ENCODE results near the gene MRPS24. TPM values are rescaled to one million over a fixed set of nuclear protein-coding genes. Genes with fewer than 3 reads are reported as not detected.

The MRPS24 gene
- total RNA-seq, 2 experiments from 2014 or later: 121 to 149 TPM

GRCh38 chr7:43895847-43896415, 26.6 kb upstream of the MRPS24 start:
- Mint-ChIP-seq H3K4me3 (no peak overlapping the region), H3K27me3 (no peaks in the 10 kb centered on the region), H3K36me3 (ENCODE audit: low read depth) (peaks cover 14% of the 10 kb centered on the region), H3K27ac (no peak overlapping the region), H3K4me1 (peaks cover 29% of the 10 kb centered on the region), H3K9me3 (ENCODE audit: low read depth) (peaks cover 2% of the 10 kb centered on the region)
- DNase-seq: no peak
- intact Hi-C loops (cut with DNase I, micrococcal nuclease): no loop called here
- no peak for ATAC-seq
- POLR2A ChIA-PET: no interaction called here
- CTCF ChIA-PET: no interaction called here

DNA sequence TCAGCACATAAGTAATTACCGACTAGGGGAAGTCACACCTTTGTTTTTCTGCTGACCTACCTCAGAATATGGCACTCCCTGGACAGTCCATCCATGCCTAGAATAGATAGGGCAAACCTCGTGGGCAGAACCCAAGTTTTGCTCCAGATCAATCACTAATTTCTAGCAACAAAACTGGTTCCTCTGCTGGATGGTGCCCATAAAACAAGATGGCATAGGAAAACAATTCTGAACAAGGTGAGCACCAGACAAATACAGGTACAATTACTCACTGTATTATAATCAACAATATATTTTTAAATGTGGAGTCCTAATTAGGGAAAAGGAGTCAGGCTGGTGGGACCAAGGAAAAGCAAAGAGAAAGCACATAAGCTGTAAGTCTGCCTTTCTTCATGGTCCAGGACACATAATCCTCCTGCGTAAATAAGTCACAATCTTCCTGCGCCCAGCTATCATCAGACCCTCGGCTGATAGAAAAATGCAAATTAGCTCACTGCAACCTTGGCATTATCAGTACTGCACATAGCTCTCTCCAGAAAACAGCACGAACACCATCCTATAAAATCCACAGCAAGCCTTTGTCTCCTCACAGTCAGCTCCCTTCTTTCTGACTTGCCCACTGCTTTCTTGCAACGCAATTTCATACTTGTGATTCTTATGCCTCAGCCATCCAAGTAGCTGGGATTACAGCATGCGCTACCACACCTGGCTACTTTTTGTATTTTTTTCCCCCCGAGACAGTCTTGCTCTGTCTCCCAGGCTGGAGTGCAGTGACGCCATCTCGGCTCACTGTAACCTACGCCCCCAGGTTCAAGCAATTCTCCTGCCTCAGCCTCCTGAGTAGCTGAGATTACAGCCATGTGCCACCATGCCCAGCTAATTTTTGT, 22.0 kb upstream of the MRPS24 start:
- H3K4me1 Mint-ChIP-seq: peaks cover 48% of the 10 kb centered on the region
- H3K4me3 Mint-ChIP-seq: no peak overlapping the region
- no peak for ATAC-seq
- no peak for DNase-seq
- peak overlapping the region; percentile 23 for H3K27ac Mint-ChIP-seq
- H3K9me3 Mint-ChIP-seq (ENCODE audit: low read depth): peaks cover 2% of the 10 kb centered on the region
- intact Hi-C loops (cut with DNase I, micrococcal nuclease): no loop called here
- ChIA-PET POLR2A (interaction anchor here (0.5 kb wide), 1 partner anchor 142 kb away, joined by 3 read pairs; no protein-coding TSS in a partner anchor), CTCF (interaction anchor here (0.6 to 1.5 kb wide), 5 partner anchors 10 to 1256 kb away, joined by 3 to 4 read pairs (median 4); no protein-coding TSS in a partner anchor)
- H3K36me3 Mint-ChIP-seq (ENCODE audit: low read depth): peaks cover 14% of the 10 kb centered on the region
- H3K27me3 Mint-ChIP-seq: no peaks in the 10 kb centered on the region

- no peak overlapping the region for H3K27ac Mint-ChIP-seq
- peaks cover 47% of the 10 kb centered on the region for H3K4me1 Mint-ChIP-seq
- POLR2A ChIA-PET: no interaction called here
- no peaks in the 10 kb centered on the region for H3K9me3 Mint-ChIP-seq (ENCODE audit: low read depth)
- H3K36me3 Mint-ChIP-seq (ENCODE audit: low read depth): peaks cover 8% of the 10 kb centered on the region
- no peak overlapping the region for H3K4me3 Mint-ChIP-seq
- ATAC-seq: no peak
- intact Hi-C loops (cut with DNase I, micrococcal nuclease): no loop called here
- CTCF ChIA-PET: interaction anchor here (0.6 to 1.5 kb wide), 3 partner anchors 11 to 1257 kb away, joined by 3 to 4 read pairs (median 3); no protein-coding TSS in a partner anchor
- no peak for DNase-seq
- H3K27me3 Mint-ChIP-seq: no peaks in the 10 kb centered on the region
These were observed 21.2 kb upstream of the MRPS24 start for GRCh38 chr7:43890468-43890867.

DNA sequence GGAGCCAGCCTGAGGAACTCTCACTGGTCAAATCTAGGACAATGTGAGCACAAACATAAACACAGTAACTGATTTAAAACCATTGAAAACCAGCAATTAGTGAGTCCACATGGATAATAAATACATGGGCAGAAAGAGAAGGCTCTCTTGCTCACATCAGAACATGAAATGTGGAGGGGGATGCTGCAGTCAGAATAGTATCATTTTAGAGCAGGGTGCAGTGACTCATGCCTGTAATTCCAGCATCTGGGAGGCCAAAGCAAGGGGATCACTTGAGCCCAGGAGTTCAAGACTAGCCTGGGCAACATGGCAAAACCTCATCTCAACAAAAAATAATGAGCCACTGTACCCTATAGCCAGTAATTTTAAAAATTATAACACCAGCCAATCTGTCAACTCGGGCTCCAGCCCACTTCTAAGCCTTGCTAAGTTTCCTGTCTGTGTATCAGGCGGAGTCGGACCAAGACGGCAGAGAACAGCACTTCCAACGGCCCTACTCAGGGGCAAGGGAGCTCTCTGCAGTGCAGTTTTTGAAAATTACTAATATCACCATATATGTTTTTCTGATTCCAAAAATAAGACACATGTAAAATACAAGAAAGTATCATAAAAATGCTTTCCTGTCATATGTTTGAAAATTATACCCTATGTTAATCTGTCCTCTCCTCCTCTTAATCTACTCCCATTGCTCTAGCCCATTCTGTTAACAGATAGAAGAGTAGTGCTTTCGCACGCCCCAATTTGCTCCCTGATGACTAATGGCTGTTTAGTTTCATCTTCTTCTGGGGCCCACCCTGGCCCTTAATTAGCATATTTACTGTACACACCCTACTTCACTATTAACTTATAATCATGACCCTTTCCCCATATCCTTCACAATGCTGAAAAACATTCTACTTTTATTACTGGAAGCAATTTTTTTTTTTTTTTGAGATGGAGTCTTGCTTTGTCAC, 20.0 kb upstream of the MRPS24 start:
- Mint-ChIP-seq H3K27me3 (no peaks in the 10 kb centered on the region), H3K4me3 (no peak overlapping the region), H3K36me3 (ENCODE audit: low read depth) (peaks cover 4% of the 10 kb centered on the region), H3K4me1 (peaks cover 40% of the 10 kb centered on the region), H3K27ac (peak overlapping the region; percentile 13), H3K9me3 (ENCODE audit: low read depth) (no peaks in the 10 kb centered on the region)
- CTCF ChIA-PET: interaction anchor here (0.7 kb wide), 1 partner anchor 12 kb away, joined by 3 read pairs; no protein-coding TSS in a partner anchor
- intact Hi-C loops (cut with DNase I, micrococcal nuclease): no loop called here
- POLR2A ChIA-PET: no interaction called here
- peak; percentile 41 for DNase-seq
- ATAC-seq: peak; percentile 86

GRCh38 chr7:43884617-43885016, 15.3 kb upstream of the MRPS24 start:
- CTCF ChIA-PET: interaction anchor here (0.7 to 1.1 kb wide), 2 partner anchors 19 to 35 kb away, joined by 3 to 4 read pairs; no protein-coding TSS in a partner anchor
- Mint-ChIP-seq H3K4me1 (peaks cover 12% of the 10 kb centered on the region), H3K4me3 (no peak overlapping the region), H3K27ac (no peak overlapping the region), H3K36me3 (ENCODE audit: low read depth) (peaks cover 26% of the 10 kb centered on the region), H3K27me3 (no peaks in the 10 kb centered on the region), H3K9me3 (ENCODE audit: low read depth) (no peaks in the 10 kb centered on the region)
- ATAC-seq (no peak), DNase-seq (no peak)
- intact Hi-C loops (cut with DNase I, micrococcal nuclease): no loop called here
- POLR2A ChIA-PET: no interaction called here

DNA sequence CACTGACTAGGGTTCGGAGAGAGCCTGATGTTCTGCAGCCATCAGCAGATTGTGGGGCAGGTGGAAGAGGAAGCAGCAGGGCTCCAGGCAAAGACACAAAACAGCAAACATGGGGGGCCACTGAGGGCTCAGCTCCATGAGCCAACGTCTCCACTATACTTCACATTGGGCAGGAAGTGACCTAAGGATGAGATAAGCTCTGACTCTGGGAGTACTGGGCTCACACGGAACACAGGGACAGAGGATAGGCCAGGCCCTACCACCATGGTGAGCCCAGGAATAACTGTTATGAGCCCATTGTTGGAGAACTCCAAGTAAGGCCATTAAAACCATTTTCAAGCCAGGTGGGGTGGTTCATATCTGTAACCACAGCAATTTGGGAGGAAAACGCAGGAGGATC, 14.9 kb upstream of the MRPS24 start:
- peaks cover 9% of the 10 kb centered on the region for H3K4me1 Mint-ChIP-seq
- intact Hi-C loops (cut with DNase I, micrococcal nuclease): no loop called here
- H3K9me3 Mint-ChIP-seq (ENCODE audit: low read depth): no peaks in the 10 kb centered on the region
- ChIA-PET CTCF (interaction anchor here (0.7 to 1.1 kb wide), 4 partner anchors 9 to 35 kb away, joined by 3 to 4 read pairs (median 3); no protein-coding TSS in a partner anchor), POLR2A (no interaction called here)
- no peak overlapping the region for H3K27ac Mint-ChIP-seq
- DNase-seq (no peak), ATAC-seq (no peak)
- no peaks in the 10 kb centered on the region for H3K27me3 Mint-ChIP-seq
- H3K36me3 Mint-ChIP-seq (ENCODE audit: low read depth): peaks cover 26% of the 10 kb centered on the region
- no peak overlapping the region for H3K4me3 Mint-ChIP-seq

DNA sequence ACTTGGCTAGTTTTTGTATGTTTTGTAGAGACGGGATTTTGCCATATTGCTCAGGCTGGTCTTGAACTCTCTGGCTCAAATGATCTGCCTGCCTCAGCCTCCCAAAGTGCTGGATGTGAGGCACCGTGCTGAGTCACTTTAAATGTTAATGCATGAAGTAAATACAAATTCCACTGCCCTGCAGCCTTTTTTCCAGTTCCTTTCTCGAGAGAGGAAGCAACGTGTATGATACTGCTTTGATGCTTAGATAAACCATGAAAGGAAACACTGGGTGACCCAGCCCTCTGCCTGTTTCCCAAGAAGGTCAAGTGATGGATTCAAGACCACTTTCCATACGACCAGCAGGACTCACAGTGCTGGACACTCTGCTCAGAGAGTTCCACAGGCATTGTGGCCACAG, 11.3 kb upstream of the MRPS24 start:
- Mint-ChIP-seq H3K4me3 (no peak overlapping the region), H3K27me3 (no peaks in the 10 kb centered on the region), H3K36me3 (ENCODE audit: low read depth) (peaks cover 48% of the 10 kb centered on the region), H3K27ac (peak overlapping the region; percentile 24), H3K9me3 (ENCODE audit: low read depth) (no peaks in the 10 kb centered on the region), H3K4me1 (peaks cover 3% of the 10 kb centered on the region)
- DNase-seq (no peak), ATAC-seq (no peak)
- ChIA-PET POLR2A (no interaction called here), CTCF (no interaction called here)
- intact Hi-C loops (cut with DNase I, micrococcal nuclease): no loop called here

- Mint-ChIP-seq H3K27me3 (no peaks in the 10 kb centered on the region), H3K9me3 (ENCODE audit: low read depth) (no peaks in the 10 kb centered on the region), H3K27ac (peak overlapping the region; percentile 55), H3K4me3 (no peak overlapping the region), H3K36me3 (ENCODE audit: low read depth) (peaks cover 53% of the 10 kb centered on the region), H3K4me1 (peaks cover 3% of the 10 kb centered on the region)
- DNase-seq (peak; percentile 29), ATAC-seq (peak; percentile 90)
- ChIA-PET CTCF (interaction anchor here (0.6 to 2.1 kb wide), 5 partner anchors 11 to 330 kb away, joined by 3 to 4 read pairs (median 3); partner anchors contain the start of gene MRPS24), POLR2A (interaction anchor here (0.7 kb wide), 1 partner anchor 10 kb away, joined by 3 read pairs; the partner anchor contains the start of gene MRPS24)
- intact Hi-C loops (cut with DNase I, micrococcal nuclease): no loop called here
These were observed 10.2 kb upstream of the MRPS24 start for GRCh38 chr7:43879477-43879876.

- CTCF ChIA-PET: interaction anchor here (0.6 to 2.1 kb wide), 3 partner anchors 10 to 179 kb away, joined by 3 to 4 read pairs (median 3); partner anchors contain the start of gene MRPS24
- intact Hi-C loops (cut with DNase I, micrococcal nuclease): no loop called here
- no peak overlapping the region for H3K4me3 Mint-ChIP-seq
These were observed 9.6 kb upstream of the MRPS24 start for GRCh38 chr7:43878867-43879266.

DNA sequence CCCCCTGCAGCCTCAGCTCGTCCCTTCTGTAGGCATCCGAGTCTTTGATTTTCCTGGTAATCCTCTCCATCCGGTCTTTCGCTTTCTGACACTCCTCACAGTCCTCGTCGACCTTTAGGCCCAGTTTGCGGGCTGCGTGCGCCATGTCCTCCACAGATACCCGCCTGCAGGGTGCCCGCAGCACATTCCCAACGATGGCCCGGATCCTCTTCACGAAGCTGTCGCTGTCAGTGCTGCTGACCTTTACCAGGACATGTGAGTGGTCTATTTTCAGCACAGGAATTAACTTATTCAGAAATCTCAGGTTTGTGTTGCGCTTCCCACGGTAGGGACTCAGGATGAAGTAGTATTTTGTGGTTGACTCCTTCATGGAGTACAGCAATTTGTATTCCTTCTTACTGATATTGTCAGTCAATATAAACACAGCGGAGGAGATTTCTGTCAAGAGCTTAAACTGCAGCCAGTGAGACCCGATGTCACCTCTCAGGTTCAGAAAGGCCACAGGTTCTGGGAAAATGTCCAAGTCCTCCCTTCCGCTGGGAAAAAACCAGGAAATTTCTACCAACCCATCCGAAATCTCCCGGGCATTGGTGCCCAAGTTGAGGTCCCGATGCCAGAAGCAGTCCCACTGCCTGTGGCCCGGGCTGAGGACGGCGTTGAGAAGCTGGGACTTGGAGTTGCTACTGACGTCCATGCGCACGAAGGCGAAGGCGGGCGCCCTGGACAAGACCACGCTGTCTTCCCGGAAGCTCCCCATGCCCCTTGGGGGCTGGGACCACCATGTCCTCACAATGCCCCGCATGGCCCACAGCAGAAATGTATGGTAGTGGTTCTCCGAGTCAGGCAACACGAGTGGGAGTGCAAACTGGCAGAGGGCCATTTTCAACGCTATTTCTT, 8.9 kb upstream of the MRPS24 start:
- no peaks in the 10 kb centered on the region for H3K27me3 Mint-ChIP-seq
- ATAC-seq (no peak), DNase-seq (no peak)
- H3K4me3 Mint-ChIP-seq: no peak overlapping the region
- intact Hi-C loops (cut with DNase I, micrococcal nuclease): no loop called here
- ChIA-PET POLR2A (no interaction called here), CTCF (interaction anchor here (2.1 kb wide), 1 partner anchor 39 kb away, joined by 4 read pairs; no protein-coding TSS in a partner anchor)
- H3K36me3 Mint-ChIP-seq (ENCODE audit: low read depth): peaks cover 49% of the 10 kb centered on the region
- H3K9me3 Mint-ChIP-seq (ENCODE audit: low read depth): no peaks in the 10 kb centered on the region
- H3K4me1 Mint-ChIP-seq: peaks cover 5% of the 10 kb centered on the region
- H3K27ac Mint-ChIP-seq: no peak overlapping the region

More at GRCh38 chr7:43878867-43879266, 9.6 kb upstream of the MRPS24 start:
- DNase-seq (no peak), ATAC-seq (no peak)
- POLR2A ChIA-PET: interaction anchor here (0.7 kb wide), 1 partner anchor 9 kb away, joined by 3 read pairs; the partner anchor contains the start of gene MRPS24
- H3K4me1 Mint-ChIP-seq: peaks cover 3% of the 10 kb centered on the region
- no peaks in the 10 kb centered on the region for H3K27me3 Mint-ChIP-seq
- H3K27ac Mint-ChIP-seq: peak overlapping the region; percentile 55
- H3K9me3 Mint-ChIP-seq (ENCODE audit: low read depth): no peaks in the 10 kb centered on the region
- peaks cover 50% of the 10 kb centered on the region for H3K36me3 Mint-ChIP-seq (ENCODE audit: low read depth)
